Coronary artery (tissue), 2 donors: Measurements from ENCODE around the gene PRSS2.

Source experiments
- DNase-seq: peaks from one replicate; pipeline ENCODE4 v3.0.0-alpha.2; 2017; ENCODE audit warnings: low spot score
- H3K27ac ChIP-seq, 2 donors: fragments of 200-600 bp; sonication (generic); one replicate each; pipeline ENCODE4 v1.5.1; 2016 to 2019
- H3K4me3 ChIP-seq: fragments of 200-600 bp; sonication (generic); 2 replicates; pipeline ENCODE4 v1.5.1; 2016; ENCODE audit warnings: mild to moderate bottlenecking, moderate library complexity
- CTCF ChIP-seq: fragments of 200-600 bp; sonication (generic); IDR thresholded peaks from one replicate; pipeline ENCODE4 v1.5.1; 2019; ENCODE audit warnings: antibody characterized with exemption

The PRSS2 gene

GRCh38 chr7:142805350-142806021 lies 34.7 kb downstream of the PRSS2 start:
- Histone ChIP-seq H3K27ac (no peak overlapping the region), H3K4me3 (no peak overlapping the region)
- TF ChIP-seq CTCF = no peak
- no peak for DNase-seq

GRCh38 chr7:142806022-142806356 lies 35.2 kb downstream of the PRSS2 start:
- Histone ChIP-seq H3K4me3 (no peak overlapping the region), H3K27ac (no peak overlapping the region)
- no peak for TF ChIP-seq CTCF
- DNase-seq = no peak

- TF ChIP-seq CTCF = no peak
- no peak overlapping the region for H3K27ac ChIP-seq
- DNase-seq = no peak
- no peak overlapping the region for H3K4me3 ChIP-seq
These were observed 36.2 kb downstream of the PRSS2 start for GRCh38 chr7:142806957-142807356.

GRCh38 chr7:142807855-142808460 lies 37.2 kb downstream of the PRSS2 start:
- H3K4me3 ChIP-seq = no peak overlapping the region

GRCh38 chr7:142808461-142808801 lies 37.7 kb downstream of the PRSS2 start:
- no peak overlapping the region for H3K4me3 ChIP-seq
- H3K27ac ChIP-seq = no peak overlapping the region

More at GRCh38 chr7:142807855-142808460, 37.2 kb downstream of the PRSS2 start:
- TF ChIP-seq CTCF = no peak
- no peak for DNase-seq
- no peak overlapping the region for H3K27ac ChIP-seq

GRCh38 chr7:142808802-142809583 lies 38.2 kb downstream of the PRSS2 start:
- TF ChIP-seq CTCF = no peak
- peak overlapping the region in 1 of 2 donors; percentile 11 for H3K27ac ChIP-seq
- DNase-seq = peak; percentile 45
- no peak overlapping the region for H3K4me3 ChIP-seq

More at GRCh38 chr7:142808461-142808801, 37.7 kb downstream of the PRSS2 start:
- DNase-seq = no peak
- no peak for TF ChIP-seq CTCF
